H9 (cell line): ENCODE data around the gene COL4A1. TPM values are rescaled to one million over a fixed set of nuclear protein-coding genes. Genes with fewer than 3 reads are reported as not detected.

Experiments used
- DNase-seq: peaks from one replicate; pipeline ENCODE4 v3.0.0-alpha.2; 2017
- H2AFZ ChIP-seq: one replicate; pipeline ENCODE4 v1.6.1; 2013; ENCODE audit warnings: mild to moderate bottlenecking, low read length, control low read depth, moderate library complexity
- H2AK5ac ChIP-seq: 2 replicates; pipeline ENCODE4 v1.6.1; 2013; ENCODE audit warnings: low read length, control low read depth, mixed read lengths; ENCODE audit not compliant: insufficient read length
- H2BK120ac ChIP-seq: one replicate; pipeline ENCODE4 v1.6.1; 2013; ENCODE audit warnings: low read depth, mild to moderate bottlenecking, low read length, control low read depth, inconsistent platforms; ENCODE audit not compliant: poor library complexity, severe bottlenecking
- H2BK12ac ChIP-seq: 2 replicates; pipeline ENCODE4 v1.6.1; 2013; ENCODE audit warnings: low read length, control low read depth, mixed read lengths, low read depth; ENCODE audit not compliant: insufficient read length
- H2BK15ac ChIP-seq: 2 replicates; pipeline ENCODE4 v1.6.1; 2013; ENCODE audit warnings: low read depth, low read length, control low read depth
- H2BK20ac ChIP-seq: one replicate; pipeline ENCODE4 v1.6.1; 2013; ENCODE audit warnings: low read depth, mild to moderate bottlenecking, low read length, control low read depth, inconsistent platforms; ENCODE audit not compliant: poor library complexity, severe bottlenecking
- H2BK5ac ChIP-seq: 2 replicates; pipeline ENCODE4 v1.6.1; 2013; ENCODE audit warnings: low read length, control low read depth, mixed read lengths; ENCODE audit not compliant: insufficient read length
- H3K14ac ChIP-seq: 2 replicates; pipeline ENCODE4 v1.6.1; 2013; ENCODE audit warnings: low read length, control low read depth; ENCODE audit not compliant: insufficient read depth
- H3K18ac ChIP-seq: 2 replicates; pipeline ENCODE4 v1.6.1; 2013; ENCODE audit warnings: low read depth, mild to moderate bottlenecking, mixed read lengths, low read length, control low read depth; ENCODE audit not compliant: insufficient read length
- H3K23ac ChIP-seq: 2 replicates; pipeline ENCODE4 v1.6.1; 2013; ENCODE audit warnings: low read length, control low read depth, mixed read lengths, low read depth; ENCODE audit not compliant: insufficient read length
- H3K23me2 ChIP-seq: 2 replicates; pipeline ENCODE4 v1.6.1; 2013; ENCODE audit warnings: low read depth, mild to moderate bottlenecking, mixed read lengths, low read length, control low read depth; ENCODE audit not compliant: insufficient read length, poor library complexity, severe bottlenecking
- H3K27ac ChIP-seq: 2 replicates; pipeline ENCODE4 v1.5.1; 2013; ENCODE audit warnings: low read length, control low read depth, mixed read lengths, low read depth; ENCODE audit not compliant: insufficient read length
- H3K27me3 ChIP-seq: 2 replicates; pipeline ENCODE4 v1.6.1; 2013; ENCODE audit warnings: low read length, control low read depth, inconsistent platforms; ENCODE audit not compliant: insufficient read depth
- H3K4ac ChIP-seq: 2 replicates; pipeline ENCODE4 v1.6.1; 2013; ENCODE audit warnings: low read depth, mild to moderate bottlenecking, control low read depth, inconsistent platforms, low read length, moderate library complexity
- H3K4me1 ChIP-seq: 2 replicates; pipeline ENCODE4 v1.6.1; 2013; ENCODE audit warnings: low read length, control low read depth, inconsistent platforms; ENCODE audit not compliant: insufficient read depth
- H3K4me2 ChIP-seq: 2 replicates; pipeline ENCODE4 v1.6.1; 2013; ENCODE audit warnings: low read length, control low read depth, mixed read lengths; ENCODE audit not compliant: insufficient read length, insufficient read depth
- H3K56ac ChIP-seq: 2 replicates; pipeline ENCODE4 v1.6.1; 2013; ENCODE audit warnings: low read depth, mild to moderate bottlenecking, mixed read lengths, low read length, control low read depth; ENCODE audit not compliant: insufficient read length
- H3K79me1 ChIP-seq: 2 replicates; pipeline ENCODE4 v1.6.1; 2013; ENCODE audit warnings: low read depth, mild to moderate bottlenecking, moderate library complexity, low read length, control low read depth, inconsistent platforms; ENCODE audit not compliant: insufficient read depth, poor library complexity, severe bottlenecking
- H3K79me2 ChIP-seq: 2 replicates; pipeline ENCODE4 v1.6.1; 2013; ENCODE audit warnings: low read length, control low read depth, inconsistent platforms; ENCODE audit not compliant: insufficient read depth
- H3K9ac ChIP-seq: 2 replicates; pipeline ENCODE4 v1.6.1; 2013; ENCODE audit warnings: low read length, control low read depth, mixed read lengths; ENCODE audit not compliant: insufficient read length; ENCODE audit errors: extremely low read depth
- H3K9me3 ChIP-seq: one replicate; pipeline ENCODE4 v1.6.1; 2013; ENCODE audit warnings: low read depth, low read length, inconsistent platforms; ENCODE audit not compliant: control insufficient read depth
- H3T11ph ChIP-seq: one replicate; pipeline ENCODE4 v1.6.1; 2013; ENCODE audit warnings: mild to moderate bottlenecking, low read length, control low read depth, inconsistent platforms
- H4K20me1 ChIP-seq: one replicate; pipeline ENCODE4 v1.6.1; 2013; ENCODE audit not compliant: control insufficient read depth, insufficient read length, insufficient read depth
- H4K5ac ChIP-seq: 2 replicates; pipeline ENCODE4 v1.6.1; 2013; ENCODE audit warnings: low read depth, mild to moderate bottlenecking, mixed read lengths, low read length, control low read depth; ENCODE audit not compliant: insufficient read length
- H4K8ac ChIP-seq: replicated peaks from 2 replicates; pipeline ENCODE4 v1.6.1; 2013; ENCODE audit warnings: low read length, control low read depth, mixed read lengths, low read depth; ENCODE audit not compliant: insufficient read length
- H4K91ac ChIP-seq: 2 replicates; pipeline ENCODE4 v1.6.1; 2013; ENCODE audit warnings: low read depth, mild to moderate bottlenecking, moderate library complexity, mixed read lengths, low read length, control low read depth; ENCODE audit not compliant: insufficient read length
- H3K27ac Mint-ChIP-seq, 3 experiments: 2 replicates in 2 of 3; 3 replicates in 1 of 3; pipeline ENCODE4 v1.8.0; 2020 to 2021; ENCODE audit warnings: mixed read lengths in 3 of 3, mild to moderate bottlenecking in 1 of 3, moderate library complexity in 1 of 3
- H3K27me3 Mint-ChIP-seq: 2 replicates; pipeline ENCODE4 v1.8.0; 2021; ENCODE audit warnings: low read depth, mild to moderate bottlenecking, moderate library complexity, mixed read lengths
- H3K36me3 Mint-ChIP-seq, 3 experiments: 2 replicates in 2 of 3; 3 replicates in 1 of 3; pipeline ENCODE4 v1.8.0; 2020 to 2021; ENCODE audit warnings: low read depth in 3 of 3, mixed read lengths in 3 of 3; ENCODE audit not compliant: insufficient read depth in 1 of 3
- H3K4me1 Mint-ChIP-seq, 2 experiments: 2 replicates each; pipeline ENCODE4 v1.8.0; 2020; ENCODE audit warnings: mixed read lengths in 2 of 2
- H3K4me3 Mint-ChIP-seq, 2 experiments: 2 replicates in 1 of 2; 3 replicates in 1 of 2; pipeline ENCODE4 v1.8.0; 2020 to 2021; ENCODE audit warnings: mild to moderate bottlenecking in 2 of 2, mixed read lengths in 2 of 2, moderate library complexity in 1 of 2
- H3K9me3 Mint-ChIP-seq, 2 experiments: 2 replicates in 1 of 2; 3 replicates in 1 of 2; pipeline ENCODE4 v1.8.0; 2020; ENCODE audit warnings: mild to moderate bottlenecking in 2 of 2, mixed read lengths in 2 of 2, moderate library complexity in 1 of 2
- WGBS: extraction: QIAGEN DNeasy Blood & Tissue Kit; methylation state at CpG from one replicate; pipeline ENCODE4 v1.1.7; 2013; ENCODE audit warnings: missing lambda C conversion rate, low lambda C conversion rate, mixed read lengths; ENCODE audit not compliant: insufficient read length; ENCODE audit errors: extremely low coverage; 5-methylcytosine and 5-hydroxymethylcytosine counted together
- total RNA-seq: library from RNA; stranded (reverse); gene quantifications from 2 replicates; pipeline ENCODE4 v1.2.1, GENCODE V29; 2021
- TF ChIP-seq, protein P1 (sequence below): fragments of 200-600 bp; sonication (generic); conservative IDR thresholded peaks from 3 replicates; pipeline ENCODE4 v1.8.0; 2021; ENCODE audit warnings: antibody characterized with exemption, mild to moderate bottlenecking

COL4A1 gene
- total RNA-seq, 1 experiment from 2014 or later = 73.1 TPM

GRCh38 chr13:110268576-110269185, 38.3 kb downstream of the COL4A1 start:
- peaks cover 49 to 58% of the 10 kb centered on the region in 2 experiments for H3K4me1 Mint-ChIP-seq
- no peak overlapping the region for H2BK20ac ChIP-seq
- H2BK5ac ChIP-seq = no peak overlapping the region
- no peak overlapping the region for H3K18ac ChIP-seq
- H4K20me1 ChIP-seq = no peaks in the 10 kb centered on the region
- no peaks in the 10 kb centered on the region; the same call in 1 of the 2 replicates for H3K27me3 Mint-ChIP-seq
- H2BK12ac ChIP-seq = no peak overlapping the region
- H2AFZ ChIP-seq = no peak overlapping the region
- H3K23me2 ChIP-seq = no peaks in the 10 kb centered on the region
- H3K27me3 ChIP-seq = no peaks in the 10 kb centered on the region
- no peaks in the 10 kb centered on the region for H3K36me3 Mint-ChIP-seq
- no peak overlapping the region for H2BK120ac ChIP-seq
- no peak overlapping the region for H4K8ac ChIP-seq
- H3K27ac Mint-ChIP-seq = no peak overlapping the region
- TF ChIP-seq, protein P1, sequence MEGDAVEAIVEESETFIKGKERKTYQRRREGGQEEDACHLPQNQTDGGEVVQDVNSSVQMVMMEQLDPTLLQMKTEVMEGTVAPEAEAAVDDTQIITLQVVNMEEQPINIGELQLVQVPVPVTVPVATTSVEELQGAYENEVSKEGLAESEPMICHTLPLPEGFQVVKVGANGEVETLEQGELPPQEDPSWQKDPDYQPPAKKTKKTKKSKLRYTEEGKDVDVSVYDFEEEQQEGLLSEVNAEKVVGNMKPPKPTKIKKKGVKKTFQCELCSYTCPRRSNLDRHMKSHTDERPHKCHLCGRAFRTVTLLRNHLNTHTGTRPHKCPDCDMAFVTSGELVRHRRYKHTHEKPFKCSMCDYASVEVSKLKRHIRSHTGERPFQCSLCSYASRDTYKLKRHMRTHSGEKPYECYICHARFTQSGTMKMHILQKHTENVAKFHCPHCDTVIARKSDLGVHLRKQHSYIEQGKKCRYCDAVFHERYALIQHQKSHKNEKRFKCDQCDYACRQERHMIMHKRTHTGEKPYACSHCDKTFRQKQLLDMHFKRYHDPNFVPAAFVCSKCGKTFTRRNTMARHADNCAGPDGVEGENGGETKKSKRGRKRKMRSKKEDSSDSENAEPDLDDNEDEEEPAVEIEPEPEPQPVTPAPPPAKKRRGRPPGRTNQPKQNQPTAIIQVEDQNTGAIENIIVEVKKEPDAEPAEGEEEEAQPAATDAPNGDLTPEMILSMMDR = no peak
- H3K9me3 Mint-ChIP-seq = no peaks in the 10 kb centered on the region
- peaks cover 15% of the 10 kb centered on the region for H3K4me1 ChIP-seq
- no peak overlapping the region for H3K27ac ChIP-seq
- no peak overlapping the region for H2BK15ac ChIP-seq
- no peak overlapping the region for H2AK5ac ChIP-seq
- H3T11ph ChIP-seq = no peak overlapping the region
- H3K14ac ChIP-seq = no peak overlapping the region; the same call in 1 of the 2 replicates
- H3K9ac ChIP-seq = no peak overlapping the region
- peaks cover 4% of the 10 kb centered on the region for H3K79me1 ChIP-seq
- H3K56ac ChIP-seq = no peak overlapping the region
- WGBS = no CpG with 5 or more reads among the region's 16 CpGs
- H3K4me2 ChIP-seq = no peak overlapping the region
- H3K23ac ChIP-seq = no peak overlapping the region
- no peak overlapping the region for H3K4ac ChIP-seq
- H4K5ac ChIP-seq = no peak overlapping the region
- DNase-seq = no peak
- no peak overlapping the region for H4K91ac ChIP-seq
- H3K79me2 ChIP-seq = peaks cover 2% of the 10 kb centered on the region; the same call in 1 of the 2 replicates
- no peaks in the 10 kb centered on the region for H3K9me3 ChIP-seq
- H3K4me3 Mint-ChIP-seq = no peak overlapping the region
